Tibial nerve (tissue), 3 donors: ENCODE results near the gene PIK3AP1.

Experiments used
- CTCF ChIP-seq, 5 experiments: fragments of 200-600 bp in 3 of 5; fragments of 450-650 bp in 2 of 5; sonication (generic) in 3 of 5; IDR thresholded peaks; one replicate each; pipeline ENCODE4 v1.5.1; 2016 to 2019; ENCODE audit warnings: antibody characterized with exemption in 5 of 5, mild to moderate bottlenecking in 3 of 5, moderate library complexity in 2 of 5
- POLR2A ChIP-seq, 2 donors: fragments of 450-650 bp; IDR thresholded peaks; one replicate each; pipeline ENCODE4 v1.6.1; 2017; ENCODE audit warnings: antibody characterized with exemption in 2 of 2, mild to moderate bottlenecking in 2 of 2, moderate library complexity in 2 of 2

- TF ChIP-seq POLR2A (IDR thresholded peaks at IDR 0.05): no peak
- no peak for TF ChIP-seq CTCF (IDR thresholded peaks at IDR 0.05)
These were observed 23.8 kb upstream of the PIK3AP1 start for GRCh38 chr10:96743988-96744585.
